Measurements from ENCODE around the gene ADAMTS17.

GRCh38 chr15:99956022-99956775, 385.6 kb downstream of the ADAMTS17 start:
- TF ChIP-seq ZC3H11A (IDR thresholded peaks at IDR 0.05; ENCODE audit: low read depth, low read length), result no peak
- no peak for TF ChIP-seq CEBPB (tag; IDR thresholded peaks at IDR 0.05)
- no peak for TF ChIP-seq NR1H2 (CRISPR knock-in tag; IDR thresholded peaks at IDR 0.05)
- no peak for TF ChIP-seq USF2 (CRISPR knock-in tag; IDR thresholded peaks at IDR 0.05)
- TF ChIP-seq ZNF24 (IDR thresholded peaks at IDR 0.05), result no peak
- TF ChIP-seq TEAD4 (IDR thresholded peaks at IDR 0.05; ENCODE audit: low read length), result no peak
- TF ChIP-seq TEAD4 (CRISPR knock-in tag; IDR thresholded peaks at IDR 0.05; ENCODE audit: borderline replicate concordance), result no peak
- no peak for TF ChIP-seq CTCF (IDR thresholded peaks at IDR 0.05 in 2 of 3, conservative IDR thresholded peaks at IDR 0.05 in 1 of 3; ENCODE audit: insufficient read depth in 2 of 3, low read depth in 1 of 3, low read length in 3 of 3)
- no peak for TF ChIP-seq ZNF274 (IDR thresholded peaks at IDR 0.05; ENCODE audit: borderline replicate concordance, low read depth, low read length)
- no peak for TF ChIP-seq RAD21 (CRISPR knock-in tag; conservative IDR thresholded peaks at IDR 0.05 in 1 of 2, IDR thresholded peaks at IDR 0.05 in 1 of 2)
- no peak for TF ChIP-seq POLR2AphosphoS5 (IDR thresholded peaks at IDR 0.05; ENCODE audit: control insufficient read depth, insufficient read depth, low read depth, low read length)
- TF ChIP-seq NFRKB (IDR thresholded peaks at IDR 0.05; ENCODE audit: low read depth), result no peak
- TF ChIP-seq ZBTB8A (IDR thresholded peaks at IDR 0.05; ENCODE audit: partially characterized antibody), result no peak
- no peak for TF ChIP-seq E2F4 (CRISPR knock-in tag; IDR thresholded peaks at IDR 0.05; ENCODE audit: low read depth)
- no peak for TF ChIP-seq LEF1 (IDR thresholded peaks at IDR 0.05)
